OCI-LY1 (cell line): ENCODE results near the gene HPSE2.

ENCODE experiments used
- CTCF ChIP-seq: fragments of 200-600 bp; sonication (generic), shearing (Covaris generic); IDR thresholded peaks from 2 replicates; pipeline ENCODE4 v1.5.1; 2017; ENCODE audit warnings: mild to moderate bottlenecking, antibody characterized with exemption, low read length, moderate library complexity, mixed read lengths
- EZH2 ChIP-seq: fragments of 200-600 bp; sonication (generic), shearing (Covaris generic); IDR thresholded peaks from 2 replicates; pipeline ENCODE4 v1.8.0; 2017; ENCODE audit warnings: borderline replicate concordance, mixed run types, mild to moderate bottlenecking, antibody characterized with exemption, low read length, moderate library complexity, mixed read lengths

GRCh38 chr10:98899018-98899417, 336.6 kb downstream of the HPSE2 start:
- TF ChIP-seq CTCF (no peak), EZH2 (no peak)
